ENCODE measurements around the gene THADA.
A peak's percentile ranks its signal among the peaks of the same experiment; 100 is the strongest.

THADA gene

GRCh38 chr2:43223521-43224001, 372.3 kb downstream of the THADA start:
- H3K4me1 Mint-ChIP-seq: peaks cover 56% of the 10 kb centered on the region

GRCh38 chr2:43222475-43223309, 373.1 kb downstream of the THADA start:
- Mint-ChIP-seq H3K36me3 (peaks cover 92% of the 10 kb centered on the region), H3K27ac (peak overlapping the region; percentile 99), H3K9me3 (no peaks in the 10 kb centered on the region), H3K4me1 (peaks cover 52% of the 10 kb centered on the region), H3K4me3 (peak overlapping the region; percentile 85)
- no peak for DNase-seq (ENCODE audit: low spot score in 2 of 2)
- no peak for ATAC-seq

More at GRCh38 chr2:43223521-43224001, 372.3 kb downstream of the THADA start:
- DNase-seq (ENCODE audit: low spot score in 2 of 2) (no peak), ATAC-seq (no peak)
- H3K9me3 Mint-ChIP-seq: no peaks in the 10 kb centered on the region
- peaks cover 93% of the 10 kb centered on the region for H3K36me3 Mint-ChIP-seq
- H3K27ac Mint-ChIP-seq: peak overlapping the region; percentile 99
- peak overlapping the region; percentile 85 for H3K4me3 Mint-ChIP-seq

GRCh38 chr2:43221763-43222474, 373.9 kb downstream of the THADA start:
- Mint-ChIP-seq H3K4me1 (peaks cover 52% of the 10 kb centered on the region), H3K4me3 (peak overlapping the region; percentile 85), H3K27ac (peak overlapping the region; percentile 99), H3K9me3 (no peaks in the 10 kb centered on the region), H3K36me3 (peaks cover 86% of the 10 kb centered on the region)
- DNase-seq (ENCODE audit: low spot score in 2 of 2): peak; percentile 38 to 78
- no peak for ATAC-seq

- DNase-seq (ENCODE audit: low spot score in 2 of 2) (peak in 1 of 2 donors; percentile 66), ATAC-seq (no peak)
- H3K4me1 Mint-ChIP-seq: peaks cover 52% of the 10 kb centered on the region
- H3K27ac Mint-ChIP-seq: peak overlapping the region; percentile 99
- peaks cover 79% of the 10 kb centered on the region for H3K36me3 Mint-ChIP-seq
- H3K4me3 Mint-ChIP-seq: peak overlapping the region; percentile 85
- no peaks in the 10 kb centered on the region for H3K9me3 Mint-ChIP-seq
Observed at GRCh38 chr2:43221124-43221762, 374.6 kb downstream of the THADA start.

GRCh38 chr2:43220760-43221123, 375.1 kb downstream of the THADA start:
- no peak for DNase-seq (ENCODE audit: low spot score in 2 of 2)
- H3K27ac Mint-ChIP-seq: peak overlapping the region; percentile 99
- H3K4me1 Mint-ChIP-seq: peaks cover 52% of the 10 kb centered on the region
- H3K36me3 Mint-ChIP-seq: peaks cover 74% of the 10 kb centered on the region
- no peaks in the 10 kb centered on the region for H3K9me3 Mint-ChIP-seq
- ATAC-seq: no peak
- peak overlapping the region; percentile 85 for H3K4me3 Mint-ChIP-seq

- H3K4me1 Mint-ChIP-seq: peaks cover 52% of the 10 kb centered on the region
- H3K4me3 Mint-ChIP-seq: peak overlapping the region; percentile 85
- no peak for DNase-seq (ENCODE audit: low spot score in 2 of 2)
- no peak for ATAC-seq
- no peaks in the 10 kb centered on the region for H3K9me3 Mint-ChIP-seq
- H3K27ac Mint-ChIP-seq: peak overlapping the region; percentile 99
- peaks cover 70% of the 10 kb centered on the region for H3K36me3 Mint-ChIP-seq
Observed at GRCh38 chr2:43220229-43220751, 375.5 kb downstream of the THADA start.

GRCh38 chr2:43219383-43220228, 376.2 kb downstream of the THADA start:
- Mint-ChIP-seq H3K4me3 (peak overlapping the region; percentile 85), H3K4me1 (peaks cover 52% of the 10 kb centered on the region)
- peak; percentile 75 for ATAC-seq

GRCh38 chr2:43218702-43219382, 377.0 kb downstream of the THADA start:
- H3K9me3 Mint-ChIP-seq: no peaks in the 10 kb centered on the region
- H3K27ac Mint-ChIP-seq: peak overlapping the region; percentile 99
- H3K4me1 Mint-ChIP-seq: peaks cover 46% of the 10 kb centered on the region
- H3K36me3 Mint-ChIP-seq: peaks cover 55% of the 10 kb centered on the region
- DNase-seq (ENCODE audit: low spot score in 2 of 2): peak; percentile 25 to 77
- peak; percentile 44 for ATAC-seq
- H3K4me3 Mint-ChIP-seq: peak overlapping the region; percentile 85

More at GRCh38 chr2:43219383-43220228, 376.2 kb downstream of the THADA start:
- peaks cover 63% of the 10 kb centered on the region for H3K36me3 Mint-ChIP-seq
- H3K27ac Mint-ChIP-seq: peak overlapping the region; percentile 99
- DNase-seq (ENCODE audit: low spot score in 2 of 2): peak; percentile 68 to 88
- no peaks in the 10 kb centered on the region for H3K9me3 Mint-ChIP-seq

- DNase-seq (ENCODE audit: low spot score in 2 of 2) (no peak), ATAC-seq (no peak)
- H3K9me3 Mint-ChIP-seq: no peaks in the 10 kb centered on the region
- peak overlapping the region; percentile 85 for H3K4me3 Mint-ChIP-seq
- peaks cover 49% of the 10 kb centered on the region for H3K36me3 Mint-ChIP-seq
- peaks cover 46% of the 10 kb centered on the region for H3K4me1 Mint-ChIP-seq
- peak overlapping the region; percentile 99 for H3K27ac Mint-ChIP-seq
Observed at GRCh38 chr2:43218155-43218701, 377.6 kb downstream of the THADA start.

- Mint-ChIP-seq H3K36me3 (peaks cover 42% of the 10 kb centered on the region), H3K4me1 (peaks cover 49% of the 10 kb centered on the region), H3K27ac (no peak overlapping the region), H3K9me3 (no peaks in the 10 kb centered on the region), H3K4me3 (peak overlapping the region; percentile 85)
- DNase-seq (ENCODE audit: low spot score in 2 of 2) (no peak), ATAC-seq (no peak)
Observed at GRCh38 chr2:43217228-43218154, 378.3 kb downstream of the THADA start.

GRCh38 chr2:43216629-43217028, 379.2 kb downstream of the THADA start:
- Mint-ChIP-seq H3K4me3 (no peak overlapping the region), H3K9me3 (no peaks in the 10 kb centered on the region), H3K36me3 (peaks cover 33% of the 10 kb centered on the region), H3K4me1 (peaks cover 44% of the 10 kb centered on the region), H3K27ac (no peak overlapping the region)
- ATAC-seq (no peak), DNase-seq (ENCODE audit: low spot score in 2 of 2) (no peak)

- ATAC-seq (no peak), DNase-seq (ENCODE audit: low spot score in 2 of 2) (no peak)
- no peak overlapping the region for H3K4me3 Mint-ChIP-seq
- no peak overlapping the region for H3K27ac Mint-ChIP-seq
- peaks cover 25% of the 10 kb centered on the region for H3K36me3 Mint-ChIP-seq
- no peaks in the 10 kb centered on the region for H3K9me3 Mint-ChIP-seq
- peaks cover 39% of the 10 kb centered on the region for H3K4me1 Mint-ChIP-seq
Observed at GRCh38 chr2:43215673-43216255, 380.1 kb downstream of the THADA start.

All from stimulated activated effector memory CD8-positive, alpha-beta T cell treated with anti-CD3 and anti-CD28 coated beads, Interleukin-12 subunit alpha, Interleukin-12 subunit beta, amount 100 ng/mL, for 72 hours (primary cell).